ENCODE data around the gene MRPS23.
"Not testable (repeated sequence)": the region's sequence is repeated elsewhere in the genome, so short reads cannot be mapped to it uniquely, and the experiment has no call there.

- TF ChIP-seq POLR2A (IDR thresholded peaks at IDR 0.05; ENCODE audit: low read depth, low read length); TAF1 (IDR thresholded peaks at IDR 0.05; ENCODE audit: borderline replicate concordance, low read depth, low read length); POLR2AphosphoS5 (IDR thresholded peaks at IDR 0.05; ENCODE audit: low read depth, low read length): not testable (repeated sequence)
These were observed 3.5 kb downstream of the MRPS23 start for GRCh38 chr17:57846056-57846945.
